ENCODE measurements around the gene NTRK3.
"Not testable (repeated sequence)": the region's sequence is repeated elsewhere in the genome, so short reads cannot be mapped to it uniquely, and the experiment has no call there.

NTRK3 gene

GRCh38 chr15:87846746-87847145 is 409.8 kb downstream of the NTRK3 start:
- intact Hi-C loops (cut with micrococcal nuclease) = no loop called here
- Mint-ChIP-seq H3K27me3 (peaks cover 6% of the 10 kb centered on the region), H3K4me3 (no peak overlapping the region), H3K4me1 (ENCODE audit: low read depth) (no peaks in the 10 kb centered on the region), H3K27ac (no peak overlapping the region), H3K9me3 (peaks cover under 1% of the 10 kb centered on the region), H3K36me3 (ENCODE audit: low read depth) (no peaks in the 10 kb centered on the region)

- intact Hi-C loops (cut with micrococcal nuclease) = no loop called here
- Mint-ChIP-seq H3K9me3 (peaks cover 17% of the 10 kb centered on the region), H3K36me3 (ENCODE audit: low read depth) (no peaks in the 10 kb centered on the region), H3K4me3 (no peak overlapping the region), H3K27ac (no peak overlapping the region), H3K4me1 (ENCODE audit: low read depth) (no peaks in the 10 kb centered on the region), H3K27me3 (peaks cover 2% of the 10 kb centered on the region)
These were observed 413.2 kb downstream of the NTRK3 start for GRCh38 chr15:87843312-87843711.

- H3K4me1 Mint-ChIP-seq (ENCODE audit: low read depth) = no peaks in the 10 kb centered on the region
- intact Hi-C loops (cut with micrococcal nuclease) = no loop called here
- peaks cover 24% of the 10 kb centered on the region for H3K9me3 Mint-ChIP-seq
- H3K4me3 Mint-ChIP-seq = no peak overlapping the region
- no peak overlapping the region for H3K27ac Mint-ChIP-seq
- H3K36me3 Mint-ChIP-seq (ENCODE audit: low read depth) = no peaks in the 10 kb centered on the region
- H3K27me3 Mint-ChIP-seq = no peaks in the 10 kb centered on the region
These were observed 415.0 kb downstream of the NTRK3 start for GRCh38 chr15:87841426-87841998.

- H3K4me3 Mint-ChIP-seq; H3K4me1 Mint-ChIP-seq (ENCODE audit: low read depth); H3K27ac Mint-ChIP-seq; intact Hi-C loops (cut with micrococcal nuclease); H3K27me3 Mint-ChIP-seq; H3K36me3 Mint-ChIP-seq (ENCODE audit: low read depth): not testable (repeated sequence)
- peaks cover 19% of the 10 kb centered on the region for H3K9me3 Mint-ChIP-seq
These were observed 420.7 kb downstream of the NTRK3 start for GRCh38 chr15:87835830-87836229.

- H3K36me3 Mint-ChIP-seq (ENCODE audit: low read depth); H3K27ac Mint-ChIP-seq; H3K4me1 Mint-ChIP-seq (ENCODE audit: low read depth); H3K4me3 Mint-ChIP-seq; H3K27me3 Mint-ChIP-seq; intact Hi-C loops (cut with micrococcal nuclease): not testable (repeated sequence)
- H3K9me3 Mint-ChIP-seq = peaks cover 19% of the 10 kb centered on the region
These were observed 423.2 kb downstream of the NTRK3 start for GRCh38 chr15:87833333-87833732.

- no peaks in the 10 kb centered on the region for H3K4me1 Mint-ChIP-seq (ENCODE audit: low read depth)
- no peak overlapping the region for H3K4me3 Mint-ChIP-seq
- intact Hi-C loops (cut with micrococcal nuclease) = no loop called here
These were observed 427.0 kb downstream of the NTRK3 start for GRCh38 chr15:87829332-87830050.

GRCh38 chr15:87828608-87829007 is 427.9 kb downstream of the NTRK3 start:
- Mint-ChIP-seq H3K9me3 (peaks cover 9% of the 10 kb centered on the region), H3K36me3 (ENCODE audit: low read depth) (no peaks in the 10 kb centered on the region), H3K4me3 (no peak overlapping the region), H3K27me3 (peaks cover 9% of the 10 kb centered on the region), H3K27ac (no peak overlapping the region), H3K4me1 (ENCODE audit: low read depth) (no peaks in the 10 kb centered on the region)
- intact Hi-C loops (cut with micrococcal nuclease) = no loop called here

More at GRCh38 chr15:87829332-87830050, 427.0 kb downstream of the NTRK3 start:
- peaks cover 9% of the 10 kb centered on the region for H3K27me3 Mint-ChIP-seq
- no peaks in the 10 kb centered on the region for H3K36me3 Mint-ChIP-seq (ENCODE audit: low read depth)
- H3K27ac Mint-ChIP-seq = no peak overlapping the region
- peaks cover 9% of the 10 kb centered on the region for H3K9me3 Mint-ChIP-seq

GRCh38 chr15:87827131-87827530 is 429.4 kb downstream of the NTRK3 start:
- H3K4me3 Mint-ChIP-seq = no peak overlapping the region
- intact Hi-C loops (cut with micrococcal nuclease) = no loop called here
- H3K36me3 Mint-ChIP-seq (ENCODE audit: low read depth) = no peaks in the 10 kb centered on the region
- H3K27me3 Mint-ChIP-seq = peaks cover 9% of the 10 kb centered on the region
- no peak overlapping the region for H3K27ac Mint-ChIP-seq
- peaks cover 9% of the 10 kb centered on the region for H3K9me3 Mint-ChIP-seq
- H3K4me1 Mint-ChIP-seq (ENCODE audit: low read depth) = no peaks in the 10 kb centered on the region

- Mint-ChIP-seq H3K4me1 (ENCODE audit: low read depth) (no peaks in the 10 kb centered on the region), H3K4me3 (no peak overlapping the region), H3K27me3 (peaks cover 10% of the 10 kb centered on the region), H3K9me3 (peaks cover 9% of the 10 kb centered on the region), H3K36me3 (ENCODE audit: low read depth) (no peaks in the 10 kb centered on the region), H3K27ac (no peak overlapping the region)
- intact Hi-C loops (cut with micrococcal nuclease) = no loop called here
These were observed 430.3 kb downstream of the NTRK3 start for GRCh38 chr15:87826119-87826747.

GRCh38 chr15:87818756-87819155 is 437.8 kb downstream of the NTRK3 start:
- Mint-ChIP-seq H3K27ac (no peak overlapping the region), H3K9me3 (no peaks in the 10 kb centered on the region), H3K27me3 (peaks cover 10% of the 10 kb centered on the region), H3K36me3 (ENCODE audit: low read depth) (no peaks in the 10 kb centered on the region), H3K4me1 (ENCODE audit: low read depth) (no peaks in the 10 kb centered on the region), H3K4me3 (no peak overlapping the region)
- intact Hi-C loops (cut with micrococcal nuclease) = no loop called here

GRCh38 chr15:87817553-87817952 is 439.0 kb downstream of the NTRK3 start:
- Mint-ChIP-seq H3K27me3 (peaks cover 10% of the 10 kb centered on the region), H3K27ac (no peak overlapping the region), H3K4me3 (no peak overlapping the region), H3K9me3 (no peaks in the 10 kb centered on the region), H3K4me1 (ENCODE audit: low read depth) (no peaks in the 10 kb centered on the region), H3K36me3 (ENCODE audit: low read depth) (no peaks in the 10 kb centered on the region)
- intact Hi-C loops (cut with micrococcal nuclease) = no loop called here

- H3K9me3 Mint-ChIP-seq = no peaks in the 10 kb centered on the region
- no peak overlapping the region for H3K27ac Mint-ChIP-seq
- no peaks in the 10 kb centered on the region for H3K36me3 Mint-ChIP-seq (ENCODE audit: low read depth)
- H3K27me3 Mint-ChIP-seq = peaks cover 8% of the 10 kb centered on the region
- H3K4me3 Mint-ChIP-seq = no peak overlapping the region
- intact Hi-C loops (cut with micrococcal nuclease) = no loop called here
- H3K4me1 Mint-ChIP-seq (ENCODE audit: low read depth) = no peaks in the 10 kb centered on the region
These were observed 439.7 kb downstream of the NTRK3 start for GRCh38 chr15:87816811-87817210.

GRCh38 chr15:87816016-87816415 is 440.5 kb downstream of the NTRK3 start:
- Mint-ChIP-seq H3K4me1 (ENCODE audit: low read depth) (no peaks in the 10 kb centered on the region), H3K36me3 (ENCODE audit: low read depth) (no peaks in the 10 kb centered on the region), H3K9me3 (no peaks in the 10 kb centered on the region), H3K27ac (no peak overlapping the region), H3K4me3 (no peak overlapping the region), H3K27me3 (peaks cover 6% of the 10 kb centered on the region)
- intact Hi-C loops (cut with micrococcal nuclease) = no loop called here
